Thyroid gland (tissue), 4 donors: ENCODE measurements around the gene ARPC2.

Experiments
- POLR2A ChIP-seq, 2 donors: fragments of 450-650 bp; IDR thresholded peaks; one replicate each; pipeline ENCODE4 v1.6.1; 2017; ENCODE audit warnings: antibody characterized with exemption in 2 of 2, mild to moderate bottlenecking in 2 of 2, moderate library complexity in 1 of 2
- TF ChIP-seq, protein P1 (sequence below), 6 experiments: fragments of 200-600 bp in 3 of 6; fragments of 450-650 bp in 3 of 6; sonication (generic) in 3 of 6; IDR thresholded peaks; one replicate each; pipeline ENCODE4 v1.5.1; 2016 to 2019; ENCODE audit warnings: antibody characterized with exemption in 6 of 6, mild to moderate bottlenecking in 2 of 6, inconsistent platforms in 1 of 6, moderate library complexity in 1 of 6

DNA sequence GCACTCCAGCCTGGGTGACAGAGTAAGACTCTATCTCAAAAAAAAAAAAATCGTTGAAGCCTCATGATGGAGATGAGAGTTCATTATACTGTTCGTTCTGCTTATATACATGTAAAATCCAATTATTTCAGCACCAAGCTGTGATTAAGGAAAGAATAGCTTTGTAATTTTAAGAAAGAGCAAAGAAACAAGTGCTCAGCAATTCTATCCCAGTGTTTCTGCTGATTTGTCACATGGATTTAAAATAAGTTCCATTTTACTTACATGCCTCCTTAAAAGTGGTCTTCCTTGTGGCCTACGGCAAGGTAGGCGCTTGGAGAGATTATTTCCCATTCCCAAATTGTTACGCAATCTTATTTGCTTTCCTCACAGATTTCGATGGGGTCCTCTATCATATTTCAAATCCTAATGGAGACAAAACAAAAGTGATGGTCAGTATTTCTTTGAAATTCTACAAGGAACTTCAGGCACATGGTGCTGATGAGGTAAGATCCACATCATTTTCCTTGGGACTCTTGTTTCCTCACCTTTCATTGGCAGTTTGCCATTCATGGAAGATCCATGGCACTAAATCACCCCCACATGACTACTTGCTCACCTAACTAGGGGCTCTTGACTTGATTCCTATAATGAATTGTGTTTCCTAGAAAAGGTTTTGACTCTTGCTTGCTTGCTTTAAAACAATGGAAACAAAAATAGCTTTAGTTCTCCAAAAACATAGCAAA lies 11.5 kb downstream of the ARPC2 start:
- TF ChIP-seq, protein P1, sequence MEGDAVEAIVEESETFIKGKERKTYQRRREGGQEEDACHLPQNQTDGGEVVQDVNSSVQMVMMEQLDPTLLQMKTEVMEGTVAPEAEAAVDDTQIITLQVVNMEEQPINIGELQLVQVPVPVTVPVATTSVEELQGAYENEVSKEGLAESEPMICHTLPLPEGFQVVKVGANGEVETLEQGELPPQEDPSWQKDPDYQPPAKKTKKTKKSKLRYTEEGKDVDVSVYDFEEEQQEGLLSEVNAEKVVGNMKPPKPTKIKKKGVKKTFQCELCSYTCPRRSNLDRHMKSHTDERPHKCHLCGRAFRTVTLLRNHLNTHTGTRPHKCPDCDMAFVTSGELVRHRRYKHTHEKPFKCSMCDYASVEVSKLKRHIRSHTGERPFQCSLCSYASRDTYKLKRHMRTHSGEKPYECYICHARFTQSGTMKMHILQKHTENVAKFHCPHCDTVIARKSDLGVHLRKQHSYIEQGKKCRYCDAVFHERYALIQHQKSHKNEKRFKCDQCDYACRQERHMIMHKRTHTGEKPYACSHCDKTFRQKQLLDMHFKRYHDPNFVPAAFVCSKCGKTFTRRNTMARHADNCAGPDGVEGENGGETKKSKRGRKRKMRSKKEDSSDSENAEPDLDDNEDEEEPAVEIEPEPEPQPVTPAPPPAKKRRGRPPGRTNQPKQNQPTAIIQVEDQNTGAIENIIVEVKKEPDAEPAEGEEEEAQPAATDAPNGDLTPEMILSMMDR (IDR thresholded peaks at IDR 0.05): no peak
- TF ChIP-seq POLR2A (IDR thresholded peaks at IDR 0.05): no peak
